Common myeloid progenitor, CD34-positive (primary cell): Measurements from ENCODE around the gene BLTP3B. TPM values are rescaled to one million over a fixed set of nuclear protein-coding genes. Genes with fewer than 3 reads are reported as not detected.
"Not testable (repeated sequence)": the region's sequence is repeated elsewhere in the genome, so short reads cannot be mapped to it uniquely, and the experiment has no call there.

ENCODE experiments used
- CTCF ChIA-PET: fragments of 350-600 bp; sonication (Branson Sonifier 250); formaldehyde crosslinking; loops from one replicate; lab custom pipeline; 2021; ENCODE audit warnings: antibody characterized with exemption; lab: Charles Lee
- POLR2A ChIA-PET: fragments of 350-600 bp; sonication (Branson Sonifier 250); formaldehyde crosslinking; loops from one replicate; lab custom pipeline; 2021; ENCODE audit warnings: antibody characterized with exemption; lab: Charles Lee
- DNase-seq, 3 donors: peaks; one replicate each; pipeline versions ENCODE4 v3.0.0 to v3.0.0-alpha.2; 2013
- H3K27ac ChIP-seq, 2 experiments: 1 replicate in 1 of 2; 2 replicates in 1 of 2; pipeline ENCODE4 v1.7.0; 2013; ENCODE audit warnings: inconsistent platforms in 2 of 2, low read length in 2 of 2, mild to moderate bottlenecking in 2 of 2, low read depth in 1 of 2, moderate library complexity in 1 of 2; ENCODE audit not compliant: severe bottlenecking in 2 of 2, insufficient read depth in 1 of 2, poor library complexity in 1 of 2
- H3K27me3 ChIP-seq, 5 experiments: replicated peaks in 2 of 5; 1 replicate in 3 of 5; 2 replicates in 2 of 5; pipeline versions ENCODE4 v1.6.1 to v1.7.0; 2013; ENCODE audit warnings: low read length in 4 of 5, mild to moderate bottlenecking in 2 of 5, moderate library complexity in 2 of 5, inconsistent platforms in 1 of 5; ENCODE audit not compliant: insufficient read depth in 5 of 5, control insufficient read depth in 4 of 5
- H3K36me3 ChIP-seq, 4 experiments: 1 replicate in 2 of 4; 2 replicates in 2 of 4; pipeline versions ENCODE4 v1.6.1 to v1.7.0; 2013; ENCODE audit warnings: low read length in 3 of 4, control low read depth in 1 of 4, mild to moderate bottlenecking in 1 of 4; ENCODE audit not compliant: control insufficient read depth in 4 of 4, insufficient read depth in 4 of 4
- H3K4me1 ChIP-seq, 4 experiments: 1 replicate in 3 of 4; 2 replicates in 1 of 4; pipeline versions ENCODE4 v1.6.1 to v1.7.1; 2013; ENCODE audit warnings: low read length in 3 of 4, mild to moderate bottlenecking in 3 of 4, control low read depth in 1 of 4, inconsistent platforms in 1 of 4, moderate library complexity in 1 of 4; ENCODE audit not compliant: control insufficient read depth in 4 of 4, insufficient read depth in 4 of 4; ENCODE audit errors: control extremely low read depth in 1 of 4
- H3K4me3 ChIP-seq, 7 experiments: 1 replicate in 4 of 7; 2 replicates in 3 of 7; pipeline versions ENCODE4 v1.5.1 to v1.7.0; 2013; ENCODE audit warnings: mild to moderate bottlenecking in 7 of 7, low read length in 6 of 7, moderate library complexity in 6 of 7, inconsistent platforms in 2 of 7, low read depth in 2 of 7, control low read depth in 1 of 7; ENCODE audit not compliant: insufficient read depth in 4 of 7, control insufficient read depth in 1 of 7; ENCODE audit errors: extremely low read depth in 1 of 7
- H3K9me3 ChIP-seq, 5 experiments: 1 replicate in 4 of 5; 2 replicates in 1 of 5; pipeline versions ENCODE4 v1.6.1 to v1.7.1; 2013; ENCODE audit warnings: low read length in 4 of 5, mild to moderate bottlenecking in 2 of 5, inconsistent platforms in 1 of 5, low read depth in 1 of 5, moderate library complexity in 1 of 5; ENCODE audit not compliant: control insufficient read depth in 4 of 5, insufficient read depth in 2 of 5; ENCODE audit errors: control extremely low read depth in 1 of 5
- WGBS: methylation state at CpG from one replicate; pipeline ENCODE4 v1.1.5; 2013; ENCODE audit not compliant: insufficient coverage; 5-methylcytosine and 5-hydroxymethylcytosine counted together
- polyA plus RNA-seq: library from polyadenylated mRNA; unstranded; fragments of 120-200 nt; gene quantifications from one replicate; pipeline ENCODE4 v1.2.1, GENCODE V29; 2013

Gene BLTP3B
- polyA plus RNA-seq, result 18.3 TPM

- peak within 1 kb of the TSS; percentile 64 to 90 for H3K27ac ChIP-seq
- H3K27me3 ChIP-seq, result no peaks in the 10 kb centered on the region
- H3K9me3 ChIP-seq, result no peaks in the 10 kb centered on the region
- peaks cover 4 to 36% (median 24%) of the 10 kb centered on the region in 4 experiments for H3K4me1 ChIP-seq
- DNase-seq, result peak; percentile 82 to 92 (median 88)
- WGBS, result 44% methylated on average over 18 of the region's 35 CpGs
- H3K36me3 ChIP-seq, result no peaks in the 10 kb centered on the region
- ChIA-PET CTCF (interaction anchor here (3.5 kb wide), 1 partner anchor 11 kb away, joined by 25 read pairs; no protein-coding TSS in a partner anchor), POLR2A (no interaction called here)
- peak within 1 kb of the TSS; percentile 60 to 99 (median 89) for H3K4me3 ChIP-seq
Measured at GRCh38 chr12:100142851-100143559, at the start of gene BLTP3B. Gene BLTP3B (minus strand): TSS chr12:100142874. CDS start chr12:100142635, 239 bp downstream.

- 97% methylated on average over 11 of the region's 13 CpGs for WGBS
- no peak overlapping the region for H3K4me3 ChIP-seq
- H3K36me3 ChIP-seq, result peaks cover 0 to 14% (median 5%) of the 10 kb centered on the region in 4 experiments
- CTCF ChIA-PET, result no interaction called here
- peaks cover 0 to 8% (median 0%) of the 10 kb centered on the region in 4 experiments for H3K4me1 ChIP-seq
- POLR2A ChIA-PET, result no interaction called here
- no peak overlapping the region for H3K27ac ChIP-seq
- DNase-seq, result no peak
- H3K9me3 ChIP-seq, result no peaks in the 10 kb centered on the region
- no peaks in the 10 kb centered on the region for H3K27me3 ChIP-seq
Measured at GRCh38 chr12:100189636-100190394, 47.1 kb upstream of the BLTP3B start.

GRCh38 chr12:100188888-100189635, 46.4 kb upstream of the BLTP3B start:
- 100% methylated on average over 5 of the region's 11 CpGs for WGBS
- H3K4me1 ChIP-seq, DNase-seq, POLR2A ChIA-PET, H3K4me3 ChIP-seq, H3K27ac ChIP-seq, H3K9me3 ChIP-seq, H3K27me3 ChIP-seq: not testable (repeated sequence)
- H3K36me3 ChIP-seq, result peaks cover 0 to 11% (median 4%) of the 10 kb centered on the region in 4 experiments
- CTCF ChIA-PET, result interaction anchor here (2.0 kb wide), 1 partner anchor 34 kb away, joined by 5 read pairs; no protein-coding TSS in a partner anchor

GRCh38 chr12:100187857-100188519, 45.3 kb upstream of the BLTP3B start:
- Histone ChIP-seq H3K27me3 (no peaks in the 10 kb centered on the region), H3K36me3 (peaks cover 0 to 8% (median 4%) of the 10 kb centered on the region in 4 experiments), H3K4me1 (peaks cover 0 to 8% (median 0%) of the 10 kb centered on the region in 4 experiments), H3K9me3 (no peaks in the 10 kb centered on the region), H3K27ac (no peak overlapping the region), H3K4me3 (no peak overlapping the region)
- ChIA-PET CTCF (interaction anchor here (2.0 kb wide), 1 partner anchor 32 kb away, joined by 5 read pairs; no protein-coding TSS in a partner anchor), POLR2A (no interaction called here)
- DNase-seq, result no peak
- WGBS, result 97% methylated on average over 4 of the region's 5 CpGs

- CTCF ChIA-PET, result interaction anchor here (2.0 kb wide), 1 partner anchor 32 kb away, joined by 5 read pairs; no protein-coding TSS in a partner anchor
- POLR2A ChIA-PET, result no interaction called here
- 92% methylated on average over 5 of the region's 5 CpGs for WGBS
Measured at GRCh38 chr12:100187068-100187467, 44.4 kb upstream of the BLTP3B start.

GRCh38 chr12:100186071-100186470, 43.4 kb upstream of the BLTP3B start:
- CTCF ChIA-PET, result interaction anchor here (1.2 to 1.7 kb wide), 2 partner anchors 10 to 47 kb away, joined by 3 to 5 read pairs; no protein-coding TSS in a partner anchor
- Histone ChIP-seq H3K36me3 (peaks cover 0 to 4% (median 1%) of the 10 kb centered on the region in 4 experiments), H3K4me1 (peaks cover 0 to 8% (median 0%) of the 10 kb centered on the region in 4 experiments), H3K4me3 (no peak overlapping the region), H3K9me3 (no peaks in the 10 kb centered on the region), H3K27me3 (no peaks in the 10 kb centered on the region), H3K27ac (no peak overlapping the region)
- 100% methylated on average over 2 of the region's 6 CpGs for WGBS
- no peak for DNase-seq
- POLR2A ChIA-PET, result interaction anchor here (0.6 kb wide), 1 partner anchor 9 kb away, joined by 3 read pairs; no protein-coding TSS in a partner anchor

More at GRCh38 chr12:100187068-100187467, 44.4 kb upstream of the BLTP3B start:
- peaks cover 0 to 8% (median 0%) of the 10 kb centered on the region in 4 experiments for H3K4me1 ChIP-seq
- H3K9me3 ChIP-seq, result no peaks in the 10 kb centered on the region
- H3K27me3 ChIP-seq, result no peaks in the 10 kb centered on the region
- no peak for DNase-seq
- H3K27ac ChIP-seq, result no peak overlapping the region
- peaks cover 0 to 7% (median 2%) of the 10 kb centered on the region in 4 experiments for H3K36me3 ChIP-seq
- H3K4me3 ChIP-seq, result no peak overlapping the region
